K562 (cell line): ENCODE measurements around the gene PCDHGA12. TPM values are rescaled to one million over a fixed set of nuclear protein-coding genes. Genes with fewer than 3 reads are reported as not detected.

ENCODE experiments used
- ATAC-seq: fragments of 200-7000 bp; cut with Tn5 transposase; 3 replicates; pipeline ENCODE4 v1.9.1; 2020; ENCODE audit warnings: moderate library complexity
- BruUV-seq: library from RNA; stranded (reverse); fragments of 400-500 nt; replicated peaks from 2 replicates; lab custom pipeline; 2021; lab: Mats Ljungman, UMichigan
- CTCF ChIA-PET: fragments of 300-600 bp; formaldehyde crosslinking; extraction: SDS; loops from one replicate; lab custom pipeline; 2021; ENCODE audit warnings: low intra/inter-chr PET ratio; lab: Yijun Ruan, JAX
- POLR2A ChIA-PET: fragments of 300-600, 350-650 bp; sonication (Branson Sonifier 250); formaldehyde crosslinking; extraction: SDS; loops from one replicate; lab custom pipeline; 2021; ENCODE audit warnings: antibody characterized with exemption, inconsistent platforms; lab: Yijun Ruan, JAX
- DNase-seq, 4 experiments: peaks; one replicate each; pipeline versions ENCODE4 v3.0.0 to v3.0.0-alpha.2; 2011 to 2018; ENCODE audit warnings: low spot score in 3 of 4, mixed read lengths in 3 of 4; ENCODE audit errors: extremely low read depth in 1 of 4
- FAIRE-seq: peaks from 2 replicates; lab custom pipeline; 2011; peaks lifted over from hg19 to GRCh38; lab: Jason Lieb, UNC
- H2AFZ ChIP-seq: 2 replicates; pipeline ENCODE4 v1.6.0; 2011; ENCODE audit warnings: low read depth, low read length, control low read depth, inconsistent platforms
- H3K27ac ChIP-seq: fragments of 200-600 bp; 3 replicates; pipeline ENCODE4 v1.8.0; 2011; ENCODE audit warnings: low read depth, mild to moderate bottlenecking, control low read depth, inconsistent platforms, low read length, moderate library complexity, mixed read lengths; ENCODE audit errors: extremely low read depth
- H3K27me3 ChIP-seq, 2 experiments: fragments of 300-600 bp in 1 of 2; 2 replicates in 1 of 2; 3 replicates in 1 of 2; pipeline versions ENCODE4 v1.6.0 to v1.8.0; 2011; ENCODE audit warnings: inconsistent platforms in 2 of 2, low read length in 2 of 2, mild to moderate bottlenecking in 1 of 2, mixed read lengths in 1 of 2, moderate library complexity in 1 of 2; ENCODE audit not compliant: control insufficient read depth in 2 of 2, insufficient read depth in 2 of 2
- H3K36me3 ChIP-seq: fragments of 300-600 bp; 3 replicates; pipeline ENCODE4 v1.8.0; 2011; ENCODE audit warnings: mild to moderate bottlenecking, low read length, inconsistent platforms; ENCODE audit not compliant: control insufficient read depth, insufficient read depth
- H3K4me1 ChIP-seq, 2 experiments: fragments of 200-600 bp in 1 of 2; replicated peaks in 1 of 2; 2 replicates in 1 of 2; 3 replicates in 1 of 2; pipeline versions ENCODE4 v1.5.1 to v1.8.0; 2011; ENCODE audit warnings: inconsistent platforms in 2 of 2, low read length in 2 of 2, mild to moderate bottlenecking in 1 of 2, mixed read lengths in 1 of 2, moderate library complexity in 1 of 2; ENCODE audit not compliant: control insufficient read depth in 2 of 2, insufficient read depth in 2 of 2
- H3K4me2 ChIP-seq: 2 replicates; pipeline ENCODE4 v1.6.1; 2011; ENCODE audit warnings: low read length, control low read depth, inconsistent platforms, mixed read lengths; ENCODE audit not compliant: insufficient read depth
- H3K4me3 ChIP-seq: fragments of 200-600 bp; sonication (generic), shearing (Covaris generic); 2 replicates; pipeline ENCODE4 v1.5.1; 2016; ENCODE audit warnings: control low read depth, inconsistent platforms
- H3K79me2 ChIP-seq: fragments of 200-600 bp; 3 replicates; pipeline ENCODE4 v1.8.0; 2011; ENCODE audit warnings: low read length, inconsistent platforms; ENCODE audit not compliant: control insufficient read depth, insufficient read depth
- H3K9ac ChIP-seq, 2 experiments: 2 replicates each; pipeline versions ENCODE4 v1.6.0 to v1.6.1; 2011; ENCODE audit warnings: low read depth in 2 of 2, low read length in 2 of 2, control low read depth in 1 of 2, inconsistent platforms in 1 of 2, mild to moderate bottlenecking in 1 of 2, mixed read lengths in 1 of 2; ENCODE audit not compliant: insufficient read depth in 1 of 2
- H3K9me1 ChIP-seq: one replicate; pipeline ENCODE4 v1.6.0; 2011; ENCODE audit warnings: inconsistent platforms, mild to moderate bottlenecking, low read length, moderate library complexity; ENCODE audit not compliant: control insufficient read depth, insufficient read depth
- H3K9me3 ChIP-seq: replicated peaks from 2 replicates; pipeline ENCODE4 v1.5.1; 2011; ENCODE audit warnings: low read depth, low read length, inconsistent platforms; ENCODE audit not compliant: control insufficient read depth, insufficient read depth
- H4K20me1 ChIP-seq: replicated peaks from 2 replicates; pipeline ENCODE4 v1.6.1; 2011; ENCODE audit warnings: low read length, inconsistent platforms, mixed read lengths; ENCODE audit not compliant: control insufficient read depth, insufficient read depth
- ARID4B ChIP-seq: sonication (generic); formaldehyde crosslinking; IDR thresholded peaks from 2 replicates; pipeline ENCODE4 v1.8.0; 2022; ENCODE audit warnings: mild to moderate bottlenecking, missing genetic modification reagents
- BCLAF1 ChIP-seq, 2 experiments: fragments of 450-650 bp in 1 of 2; IDR thresholded peaks; 2 replicates each; pipeline ENCODE4 v1.6.1; 2011 to 2017; ENCODE audit warnings: low read depth in 2 of 2, antibody characterized with exemption in 1 of 2, borderline replicate concordance in 1 of 2, low read length in 1 of 2, mild to moderate bottlenecking in 1 of 2, mixed read lengths in 1 of 2; ENCODE audit not compliant: control insufficient read depth in 1 of 2
- CHD1 ChIP-seq: fragments of 200-600 bp; sonication (generic); IDR thresholded peaks from one replicate; pipeline ENCODE4 v1.6.1; 2012; ENCODE audit warnings: mild to moderate bottlenecking, moderate library complexity, low read length, inconsistent platforms
- ELF1 ChIP-seq: fragments of 200-800 bp; sonication (Bioruptor generic); IDR thresholded peaks from 2 replicates; pipeline ENCODE4 v1.6.1; 2016; ENCODE audit warnings: missing genetic modification characterization, missing compliant biosample characterization
- OTX1 ChIP-seq: fragments of 450-650 bp; formaldehyde crosslinking; IDR thresholded peaks from 2 replicates; pipeline ENCODE4 v1.4.0; 2022; ENCODE audit warnings: mild to moderate bottlenecking
- YBX1 ChIP-seq: fragments of 450-650 bp; IDR thresholded peaks from 2 replicates; pipeline ENCODE4 v1.7.1; 2016; ENCODE audit warnings: mild to moderate bottlenecking
- ZNF408 ChIP-seq: fragments of 250-450 bp; sonication (Bioruptor Pico); IDR thresholded peaks from 2 replicates; pipeline ENCODE4 v1.4.0; 2020; ENCODE audit warnings: low read depth, mild to moderate bottlenecking, moderate library complexity
- WGBS: fragments of 100-300 bp; shearing (Covaris generic); methylation state at CpG from one replicate; pipeline ENCODE4 v1.1.6; 2016; ENCODE audit warnings: low coverage, mixed read lengths; ENCODE audit not compliant: insufficient coverage; ENCODE audit errors: missing lambda C conversion rate; 5-methylcytosine and 5-hydroxymethylcytosine counted together
- in situ Hi-C: fragments of 300-500 bp; cut with MboI; formaldehyde crosslinking; loops from 4 replicates; pipeline ENCODE4 v1.15.0; 2018; ENCODE audit warnings: inconsistent platforms, mixed read lengths
- intact Hi-C: fragments of 100-400 bp; cut with micrococcal nuclease; formaldehyde crosslinking; loops from 2 replicates; pipeline ENCODE4 v1.14.2; 2022
- polyA plus RNA-seq, 8 experiments: library from polyadenylated mRNA; depleted of rRNA in 4 of 8; stranded (reverse) in 5 of 8; unstranded in 3 of 8; fragments of >200 nt; fragmentation: Nextera tagmentation in 2 of 8; fragmentation: Illumina TruSeq in 1 of 8; extraction: Ambion mirVana in 2 of 8; extraction: Trizol in 1 of 8; gene quantifications; 2 replicates each; pipeline versions ENCODE4 v1.2.1 to v1.2.3, GENCODE V29; 2011 to 2014; ENCODE audit warnings: inconsistent platforms in 1 of 8, missing spikeins in 1 of 8
- total RNA-seq, 7 experiments: library from RNA; depleted of rRNA in 6 of 7; stranded (reverse); fragments of >200 nt in 6 of 7; fragmentation: Illumina TruSeq in 2 of 7; extraction: Trizol in 2 of 7; gene quantifications; 2 replicates each; pipeline versions ENCODE4 v1.2.1 to v1.2.3, GENCODE V29; 2011 to 2021; ENCODE audit warnings: low replicate concordance in 1 of 7
- TF ChIP-seq, protein P1 (sequence below): sonication (generic); formaldehyde crosslinking; IDR thresholded peaks from 2 replicates; pipeline ENCODE4 v1.8.0; 2023; ENCODE audit warnings: missing genetic modification reagents, mild to moderate bottlenecking, borderline replicate concordance

The PCDHGA12 gene
- total and polyA plus RNA-seq, 9 of the 15 experiments (the other 6 are each of a cell fraction or from before 2014, with no cell fraction given): 0.03 TPM; not detected in 8

DNA sequence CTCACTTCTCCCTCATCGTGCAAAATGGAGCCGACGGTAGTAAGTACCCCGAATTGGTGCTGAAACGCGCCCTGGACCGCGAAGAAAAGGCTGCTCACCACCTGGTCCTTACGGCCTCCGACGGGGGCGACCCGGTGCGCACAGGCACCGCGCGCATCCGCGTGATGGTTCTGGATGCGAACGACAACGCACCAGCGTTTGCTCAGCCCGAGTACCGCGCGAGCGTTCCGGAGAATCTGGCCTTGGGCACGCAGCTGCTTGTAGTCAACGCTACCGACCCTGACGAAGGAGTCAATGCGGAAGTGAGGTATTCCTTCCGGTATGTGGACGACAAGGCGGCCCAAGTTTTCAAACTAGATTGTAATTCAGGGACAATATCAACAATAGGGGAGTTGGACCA is 979 bp downstream of the PCDHGA12 start:
- no peak for ATAC-seq
- H2AFZ ChIP-seq: no peak overlapping the region
- DNase-seq: no peak
- no peaks in the 10 kb centered on the region; the same call in 1 of the 2 replicates for H3K9me3 ChIP-seq
- ChIA-PET CTCF (no interaction called here), POLR2A (interaction anchor here (0.7 kb wide), 1 partner anchor 84 kb away, joined by 3 read pairs; no protein-coding TSS in a partner anchor)
- no peaks in the 10 kb centered on the region for H3K9me1 ChIP-seq
- no peak overlapping the region for H3K4me2 ChIP-seq
- no peaks in the 10 kb centered on the region for H3K79me2 ChIP-seq
- intact Hi-C loops: no loop called here
- no peaks in the 10 kb centered on the region for H4K20me1 ChIP-seq
- H3K4me3 ChIP-seq: no peak overlapping the region
- WGBS: 67% methylated on average over 36 of the region's 37 CpGs
- H3K4me1 ChIP-seq: peaks cover 0 to 22% of the 10 kb centered on the region in 2 experiments; a peak in 2 of 5 replicates
- peaks cover 10 to 32% of the 10 kb centered on the region in 2 experiments; a peak in 3 of 5 replicates for H3K27me3 ChIP-seq
- no peak overlapping the region for H3K27ac ChIP-seq
- no peak for FAIRE-seq
- H3K9ac ChIP-seq: no peak overlapping the region
- in situ Hi-C loops: no loop called here
- no peaks in the 10 kb centered on the region for H3K36me3 ChIP-seq
- BruUV-seq: no TSS peak
- no peak for TF ChIP-seq ELF1 (tag)
- no peak for TF ChIP-seq YBX1
- TF ChIP-seq ZNF408 (CRISPR knock-in tag): no peak
- TF ChIP-seq ARID4B: no peak
- TF ChIP-seq BCLAF1 (IDR thresholded peaks at IDR 0.05; ENCODE audit: borderline replicate concordance in 1 of 2, control insufficient read depth in 1 of 2, low read depth in 2 of 2, low read length in 1 of 2): no peak
- TF ChIP-seq, protein P1, sequence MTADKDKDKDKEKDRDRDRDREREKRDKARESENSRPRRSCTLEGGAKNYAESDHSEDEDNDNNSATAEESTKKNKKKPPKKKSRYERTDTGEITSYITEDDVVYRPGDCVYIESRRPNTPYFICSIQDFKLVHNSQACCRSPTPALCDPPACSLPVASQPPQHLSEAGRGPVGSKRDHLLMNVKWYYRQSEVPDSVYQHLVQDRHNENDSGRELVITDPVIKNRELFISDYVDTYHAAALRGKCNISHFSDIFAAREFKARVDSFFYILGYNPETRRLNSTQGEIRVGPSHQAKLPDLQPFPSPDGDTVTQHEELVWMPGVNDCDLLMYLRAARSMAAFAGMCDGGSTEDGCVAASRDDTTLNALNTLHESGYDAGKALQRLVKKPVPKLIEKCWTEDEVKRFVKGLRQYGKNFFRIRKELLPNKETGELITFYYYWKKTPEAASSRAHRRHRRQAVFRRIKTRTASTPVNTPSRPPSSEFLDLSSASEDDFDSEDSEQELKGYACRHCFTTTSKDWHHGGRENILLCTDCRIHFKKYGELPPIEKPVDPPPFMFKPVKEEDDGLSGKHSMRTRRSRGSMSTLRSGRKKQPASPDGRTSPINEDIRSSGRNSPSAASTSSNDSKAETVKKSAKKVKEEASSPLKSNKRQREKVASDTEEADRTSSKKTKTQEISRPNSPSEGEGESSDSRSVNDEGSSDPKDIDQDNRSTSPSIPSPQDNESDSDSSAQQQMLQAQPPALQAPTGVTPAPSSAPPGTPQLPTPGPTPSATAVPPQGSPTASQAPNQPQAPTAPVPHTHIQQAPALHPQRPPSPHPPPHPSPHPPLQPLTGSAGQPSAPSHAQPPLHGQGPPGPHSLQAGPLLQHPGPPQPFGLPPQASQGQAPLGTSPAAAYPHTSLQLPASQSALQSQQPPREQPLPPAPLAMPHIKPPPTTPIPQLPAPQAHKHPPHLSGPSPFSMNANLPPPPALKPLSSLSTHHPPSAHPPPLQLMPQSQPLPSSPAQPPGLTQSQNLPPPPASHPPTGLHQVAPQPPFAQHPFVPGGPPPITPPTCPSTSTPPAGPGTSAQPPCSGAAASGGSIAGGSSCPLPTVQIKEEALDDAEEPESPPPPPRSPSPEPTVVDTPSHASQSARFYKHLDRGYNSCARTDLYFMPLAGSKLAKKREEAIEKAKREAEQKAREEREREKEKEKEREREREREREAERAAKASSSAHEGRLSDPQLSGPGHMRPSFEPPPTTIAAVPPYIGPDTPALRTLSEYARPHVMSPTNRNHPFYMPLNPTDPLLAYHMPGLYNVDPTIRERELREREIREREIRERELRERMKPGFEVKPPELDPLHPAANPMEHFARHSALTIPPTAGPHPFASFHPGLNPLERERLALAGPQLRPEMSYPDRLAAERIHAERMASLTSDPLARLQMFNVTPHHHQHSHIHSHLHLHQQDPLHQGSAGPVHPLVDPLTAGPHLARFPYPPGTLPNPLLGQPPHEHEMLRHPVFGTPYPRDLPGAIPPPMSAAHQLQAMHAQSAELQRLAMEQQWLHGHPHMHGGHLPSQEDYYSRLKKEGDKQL (CRISPR knock-in tag): no peak
- TF ChIP-seq OTX1: no peak
- no peak for TF ChIP-seq CHD1
